GM21381 (cell line): ENCODE data around the gene CT45A2.
"Not testable (repeated sequence)": the region's sequence is repeated elsewhere in the genome, so short reads cannot be mapped to it uniquely, and the experiment has no call there.

ENCODE experiments used
- ATAC-seq: cut with Tn5 transposase; IDR thresholded peaks from one replicate; pipeline ENCODE4 v1.9.1; 2021; ENCODE audit warnings: mild to moderate bottlenecking, moderate library complexity; ENCODE audit not compliant: unreplicated experiment

The CT45A2 gene

GRCh38 chrX:135819912-135820311, at the start of gene CT45A2:
CT45A2 (minus strand) TSS chrX:135820012; CDS start chrX:135816265, 3,747 bp downstream.
- not testable (repeated sequence) for ATAC-seq

GRCh38 chrX:135854438-135854837, 34.6 kb upstream of the CT45A2 start, which contains the start of gene CT45A8:
CT45A8 (minus strand) TSS chrX:135854538; CDS start chrX:135850783, 3,755 bp downstream.
- not testable (repeated sequence) for ATAC-seq

GRCh38 chrX:135837180-135837579, 17.4 kb upstream of the CT45A2 start, which contains the start of gene CT45A7:
CT45A7 (minus strand) TSS chrX:135837280; CDS start chrX:135833533, 3,747 bp downstream.
- ATAC-seq, result not testable (repeated sequence)

- not testable (repeated sequence) for ATAC-seq
Observed at GRCh38 chrX:135802687-135803086, 17.1 kb downstream of the CT45A2 start, which contains the start of gene CT45A6. CT45A6 (minus strand) TSS chrX:135802787; CDS start chrX:135798993, 3,794 bp downstream.

GRCh38 chrX:135785403-135785802, 34.4 kb downstream of the CT45A2 start, which contains the start of gene CT45A5:
CT45A5 (minus strand) TSS chrX:135785503; CDS start chrX:135781729, 3,774 bp downstream.
- not testable (repeated sequence) for ATAC-seq

GRCh38 chrX:135768091-135768490, 51.7 kb downstream of the CT45A2 start, which contains the start of gene CT45A3:
CT45A3 (minus strand) TSS chrX:135768191; CDS start chrX:135764444, 3,747 bp downstream.
- not testable (repeated sequence) for ATAC-seq
